Astrocyte (in vitro differentiated cells and primary cell): ENCODE measurements around the gene MYO1F.

ENCODE experiments used
- CTCF ChIP-seq: IDR thresholded peaks from 2 replicates; pipeline ENCODE4 v1.5.1; 2011; ENCODE audit warnings: low read depth, mild to moderate bottlenecking, inconsistent platforms, low read length, moderate library complexity; ENCODE audit not compliant: insufficient read depth
- EZH2 ChIP-seq: IDR thresholded peaks from 2 replicates; pipeline ENCODE4 v1.6.1; 2012; ENCODE audit warnings: mild to moderate bottlenecking, low read length, inconsistent platforms; ENCODE audit not compliant: insufficient read depth

- TF ChIP-seq CTCF: no peak
- no peak for TF ChIP-seq EZH2
These were observed 58.7 kb downstream of the MYO1F start for GRCh38 chr19:8518536-8518935.
